GM12891 (cell line): ENCODE measurements around the gene RMND5A.

ENCODE experiments used
- POLR2A ChIP-seq: IDR thresholded peaks from 2 replicates; pipeline ENCODE4 v1.6.1; 2011; ENCODE audit warnings: low read depth, low read length, control low read depth
- POLR2AphosphoS5 ChIP-seq: IDR thresholded peaks from 2 replicates; pipeline ENCODE4 v1.6.1; 2011; ENCODE audit warnings: low read depth, low read length, control low read depth
- POU2F2 ChIP-seq: IDR thresholded peaks from 2 replicates; pipeline ENCODE4 v1.6.1; 2011; ENCODE audit warnings: low read depth, mild to moderate bottlenecking, control low read depth, low read length, moderate library complexity
- TAF1 ChIP-seq: IDR thresholded peaks from 2 replicates; pipeline ENCODE4 v1.6.1; 2011; ENCODE audit warnings: low read depth, low read length, control low read depth

DNA sequence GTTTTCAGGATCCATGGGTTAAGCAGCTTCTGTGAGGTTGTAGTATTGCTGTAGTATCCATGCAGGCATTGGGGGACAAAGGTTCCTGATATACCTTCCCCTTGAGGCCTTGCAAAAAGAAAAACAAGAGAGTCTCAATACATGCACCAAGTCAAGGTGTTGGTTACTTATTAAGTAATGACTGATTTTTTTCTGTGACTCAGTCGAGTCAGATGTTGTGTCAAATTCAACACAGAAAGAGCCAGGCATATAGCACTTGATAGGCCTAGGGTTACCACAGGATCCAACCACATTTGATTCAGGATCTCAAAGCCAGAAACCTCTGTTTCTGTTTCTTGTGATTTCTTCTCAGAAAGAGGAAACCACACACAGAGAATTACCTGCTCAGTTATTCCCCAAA, 95.5 kb downstream of the RMND5A start:
- no peak for TF ChIP-seq TAF1
- TF ChIP-seq POLR2AphosphoS5, result no peak
- TF ChIP-seq POU2F2, result no peak
- TF ChIP-seq POLR2A, result no peak
